ENCODE results near the gene PAPSS1. TPM values are rescaled to one million over a fixed set of nuclear protein-coding genes. Genes with fewer than 3 reads are reported as not detected.
"Not testable (repeated sequence)": the region's sequence is repeated elsewhere in the genome, so short reads cannot be mapped to it uniquely, and the experiment has no call there.

PAPSS1 gene
- total RNA-seq, 2 donors from 2014 or later = 35.8 to 46.5 TPM

- Mint-ChIP-seq H3K9me3 (peaks cover 19 to 24% of the 10 kb centered on the region in 2 donors), H3K36me3 (peaks cover 29 to 34% of the 10 kb centered on the region in 2 donors), H3K27ac (no peak overlapping the region)
- DNase-seq (ENCODE audit: low spot score in 2 of 2) (no peak), ATAC-seq (no peak)
Observed at GRCh38 chr4:107708225-107708624, 11.8 kb downstream of the PAPSS1 start.

- Mint-ChIP-seq H3K27ac (no peak overlapping the region), H3K36me3 (peaks cover 29 to 34% of the 10 kb centered on the region in 2 donors), H3K9me3 (peaks cover 19 to 27% of the 10 kb centered on the region in 2 donors)
- DNase-seq (ENCODE audit: low spot score in 2 of 2) (no peak), ATAC-seq (no peak)
Observed at GRCh38 chr4:107705742-107706556, 14.1 kb downstream of the PAPSS1 start.

GRCh38 chr4:107701565-107701964 lies 18.5 kb downstream of the PAPSS1 start:
- Mint-ChIP-seq H3K9me3 (peaks cover 13 to 22% of the 10 kb centered on the region in 2 donors), H3K36me3 (peaks cover 14 to 32% of the 10 kb centered on the region in 2 donors), H3K27ac (no peak overlapping the region)
- DNase-seq (ENCODE audit: low spot score in 2 of 2) = no peak
- no peak for ATAC-seq

- Mint-ChIP-seq H3K9me3 (peaks cover 4 to 9% of the 10 kb centered on the region in 2 donors), H3K36me3 (peaks cover 0 to 24% of the 10 kb centered on the region in 2 donors), H3K27ac (no peak overlapping the region)
- ATAC-seq (no peak), DNase-seq (ENCODE audit: low spot score in 2 of 2) (no peak)
Observed at GRCh38 chr4:107699466-107700206, 20.4 kb downstream of the PAPSS1 start.

GRCh38 chr4:107696187-107696586 lies 23.8 kb downstream of the PAPSS1 start:
- not testable (repeated sequence) for DNase-seq (ENCODE audit: low spot score in 2 of 2); H3K9me3 Mint-ChIP-seq; H3K27ac Mint-ChIP-seq; ATAC-seq
- H3K36me3 Mint-ChIP-seq = peaks cover 0 to 24% of the 10 kb centered on the region in 2 donors

GRCh38 chr4:107693132-107693531 lies 26.9 kb downstream of the PAPSS1 start:
- ATAC-seq = no peak

GRCh38 chr4:107692202-107692601 lies 27.8 kb downstream of the PAPSS1 start:
- DNase-seq (ENCODE audit: low spot score in 2 of 2) (no peak), ATAC-seq (no peak)
- peaks cover 0 to 10% of the 10 kb centered on the region in 2 donors for H3K36me3 Mint-ChIP-seq
- H3K9me3 Mint-ChIP-seq = no peaks in the 10 kb centered on the region
- H3K27ac Mint-ChIP-seq = no peak overlapping the region

More at GRCh38 chr4:107693132-107693531, 26.9 kb downstream of the PAPSS1 start:
- DNase-seq (ENCODE audit: low spot score in 2 of 2) = no peak
- Mint-ChIP-seq H3K9me3 (no peaks in the 10 kb centered on the region), H3K27ac (no peak overlapping the region), H3K36me3 (peaks cover 0 to 14% of the 10 kb centered on the region in 2 donors)

GRCh38 chr4:107691378-107691777 lies 28.7 kb downstream of the PAPSS1 start:
- no peak for ATAC-seq
- no peaks in the 10 kb centered on the region for H3K9me3 Mint-ChIP-seq
- no peak for DNase-seq (ENCODE audit: low spot score in 2 of 2)
- no peak overlapping the region for H3K27ac Mint-ChIP-seq
- H3K36me3 Mint-ChIP-seq = peaks cover 0 to 8% of the 10 kb centered on the region in 2 donors

- H3K9me3 Mint-ChIP-seq = no peaks in the 10 kb centered on the region
- H3K36me3 Mint-ChIP-seq = no peaks in the 10 kb centered on the region
- DNase-seq (ENCODE audit: low spot score in 2 of 2) (no peak), ATAC-seq (peak; percentile 98 to 99)
- H3K27ac Mint-ChIP-seq = no peak overlapping the region
Observed at GRCh38 chr4:107689912-107690587, 30.0 kb downstream of the PAPSS1 start.

- no peak for DNase-seq (ENCODE audit: low spot score in 2 of 2)
- Mint-ChIP-seq H3K36me3 (no peaks in the 10 kb centered on the region), H3K27ac (no peak overlapping the region), H3K9me3 (no peaks in the 10 kb centered on the region)
- ATAC-seq = no peak
Observed at GRCh38 chr4:107688421-107688820, 31.6 kb downstream of the PAPSS1 start.

- DNase-seq (ENCODE audit: low spot score in 2 of 2) = no peak
- no peaks in the 10 kb centered on the region for H3K9me3 Mint-ChIP-seq
- H3K36me3 Mint-ChIP-seq = no peaks in the 10 kb centered on the region
- ATAC-seq = no peak
- no peak overlapping the region for H3K27ac Mint-ChIP-seq
Observed at GRCh38 chr4:107685740-107686139, 34.3 kb downstream of the PAPSS1 start.

GRCh38 chr4:107683873-107684272 lies 36.2 kb downstream of the PAPSS1 start:
- H3K9me3 Mint-ChIP-seq = peaks cover 0 to 5% of the 10 kb centered on the region in 2 donors
- H3K27ac Mint-ChIP-seq = no peak overlapping the region
- ATAC-seq (no peak), DNase-seq (ENCODE audit: low spot score in 2 of 2) (no peak)
- H3K36me3 Mint-ChIP-seq = peaks cover 11% of the 10 kb centered on the region in 2 donors

- Mint-ChIP-seq H3K36me3 (peaks cover 19 to 25% of the 10 kb centered on the region in 2 donors), H3K9me3 (peaks cover 0 to 12% of the 10 kb centered on the region in 2 donors), H3K27ac (no peak overlapping the region)
- no peak for DNase-seq (ENCODE audit: low spot score in 2 of 2)
- ATAC-seq = no peak
Observed at GRCh38 chr4:107682306-107682705, 37.7 kb downstream of the PAPSS1 start.

- H3K27ac Mint-ChIP-seq = no peak overlapping the region
- no peak for DNase-seq (ENCODE audit: low spot score in 2 of 2)
Observed at GRCh38 chr4:107669068-107669467, 51.0 kb downstream of the PAPSS1 start.

GRCh38 chr4:107666134-107666533 lies 53.9 kb downstream of the PAPSS1 start:
- Mint-ChIP-seq H3K27ac (no peak overlapping the region), H3K9me3 (no peaks in the 10 kb centered on the region), H3K36me3 (no peaks in the 10 kb centered on the region)
- DNase-seq (ENCODE audit: low spot score in 2 of 2) (no peak), ATAC-seq (no peak)

More at GRCh38 chr4:107669068-107669467, 51.0 kb downstream of the PAPSS1 start:
- H3K9me3 Mint-ChIP-seq = no peaks in the 10 kb centered on the region
- no peak for ATAC-seq
- no peaks in the 10 kb centered on the region for H3K36me3 Mint-ChIP-seq

GRCh38 chr4:107665001-107665400 lies 55.0 kb downstream of the PAPSS1 start:
- Mint-ChIP-seq H3K36me3 (no peaks in the 10 kb centered on the region), H3K9me3 (no peaks in the 10 kb centered on the region), H3K27ac (peak overlapping the region in 1 of 2 donors; percentile 39)
- ATAC-seq (no peak), DNase-seq (ENCODE audit: low spot score in 2 of 2) (no peak)

Data from activated naive CD4-positive, alpha-beta T cell treated with anti-CD3 and anti-CD28 coated beads, Interleukin-2, amount 50 U/mL, for 72 hours (primary cell).